ENCODE data around the gene HES7.
"Not testable (repeated sequence)": the region's sequence is repeated elsewhere in the genome, so short reads cannot be mapped to it uniquely, and the experiment has no call there.

HES7 gene

DNA sequence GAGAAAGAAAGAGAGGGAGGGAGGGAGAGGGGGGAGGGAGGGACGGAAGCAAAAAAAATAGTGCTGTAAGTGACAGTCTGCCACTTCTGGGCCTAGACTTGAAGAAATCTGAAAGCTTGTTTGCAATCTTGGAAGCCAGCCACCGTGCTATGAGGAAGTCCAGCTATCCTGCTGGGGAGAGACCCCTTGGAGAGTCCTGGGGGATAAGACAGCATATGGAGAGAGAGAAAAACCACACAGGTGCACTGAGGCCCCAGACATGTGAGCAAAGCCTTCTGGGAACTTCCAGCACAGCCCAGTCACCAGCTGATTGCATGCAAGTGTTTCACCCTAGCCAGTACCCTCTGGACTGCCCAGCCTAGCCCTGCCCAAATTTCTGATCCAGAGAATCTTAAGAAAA is 23.8 kb downstream of the HES7 start:
- no peak for DNase-seq (ENCODE audit: low read depth)

DNA sequence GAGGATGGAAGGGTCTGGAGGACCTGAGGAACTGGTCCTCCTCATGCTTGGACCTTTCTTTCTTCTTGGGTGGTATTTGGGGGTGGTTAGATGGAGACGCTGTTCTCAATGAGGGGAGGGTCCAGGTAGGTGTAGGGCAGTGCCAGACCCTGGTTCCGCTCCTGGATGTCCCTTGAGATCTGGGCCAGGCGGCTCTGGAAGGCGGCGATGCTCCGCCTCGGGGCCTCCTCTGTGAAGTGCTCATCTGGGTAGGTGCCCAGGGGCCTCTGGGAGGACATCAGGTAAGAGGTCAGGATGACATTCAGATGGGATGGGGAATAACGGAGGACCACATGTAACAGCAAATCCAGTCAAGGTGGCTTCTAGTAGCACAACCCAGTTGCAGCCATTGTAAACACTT is 27.4 kb downstream of the HES7 start:
- no peak for DNase-seq (ENCODE audit: low read depth)

DNA sequence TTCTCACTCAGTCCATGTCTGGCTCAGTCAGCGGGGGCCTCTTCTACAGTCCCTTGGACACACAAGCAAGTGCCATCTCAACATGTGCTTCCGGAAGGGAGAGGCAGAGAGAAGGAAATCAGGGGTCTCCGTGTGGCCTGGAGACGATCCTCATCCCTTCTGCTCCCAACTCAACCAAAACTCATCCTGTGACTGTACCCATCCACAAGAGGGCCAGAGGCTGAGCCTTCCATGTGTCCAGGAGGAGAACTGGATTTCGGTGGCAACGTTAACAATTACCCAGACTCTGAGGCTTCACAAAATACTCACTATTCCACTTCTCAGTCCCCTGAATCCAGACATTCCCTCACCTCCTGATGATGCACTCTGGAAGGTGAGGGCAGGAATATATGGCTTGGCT is 28.5 kb downstream of the HES7 start:
- DNase-seq (ENCODE audit: low read depth), result no peak

DNA sequence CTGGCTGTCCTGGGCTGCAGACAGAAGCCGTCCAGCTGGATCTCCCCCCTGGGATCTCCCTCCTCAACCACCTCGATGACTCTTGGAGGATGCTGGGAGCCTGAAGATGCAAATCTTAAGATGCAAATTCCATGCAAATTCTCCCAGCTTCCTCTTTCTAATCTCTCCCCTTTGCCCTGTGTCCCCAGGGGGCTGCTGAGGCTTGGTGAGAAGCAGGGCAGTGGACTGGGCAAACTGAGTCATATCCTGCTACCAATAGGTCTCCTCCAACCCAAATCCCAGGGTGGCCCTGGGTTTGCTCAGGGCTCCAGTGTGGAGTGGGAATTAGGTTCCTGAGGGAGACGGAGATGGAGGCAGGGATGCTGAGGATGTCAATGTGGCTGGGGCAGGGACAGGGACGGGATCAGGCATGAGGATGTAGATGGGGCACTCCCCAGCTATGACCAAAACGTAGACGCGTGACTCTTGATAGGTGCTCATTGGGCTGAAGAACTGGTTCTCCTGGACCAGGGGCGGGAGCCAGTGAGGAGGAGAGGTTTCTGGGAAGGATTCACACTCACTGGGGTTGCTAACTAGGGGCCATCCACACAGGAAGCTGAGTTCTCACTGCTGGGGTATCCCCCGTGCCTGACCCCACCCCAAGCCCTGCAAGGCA is 32.7 kb downstream of the HES7 start:
- no peak for DNase-seq (ENCODE audit: low read depth)

DNA sequence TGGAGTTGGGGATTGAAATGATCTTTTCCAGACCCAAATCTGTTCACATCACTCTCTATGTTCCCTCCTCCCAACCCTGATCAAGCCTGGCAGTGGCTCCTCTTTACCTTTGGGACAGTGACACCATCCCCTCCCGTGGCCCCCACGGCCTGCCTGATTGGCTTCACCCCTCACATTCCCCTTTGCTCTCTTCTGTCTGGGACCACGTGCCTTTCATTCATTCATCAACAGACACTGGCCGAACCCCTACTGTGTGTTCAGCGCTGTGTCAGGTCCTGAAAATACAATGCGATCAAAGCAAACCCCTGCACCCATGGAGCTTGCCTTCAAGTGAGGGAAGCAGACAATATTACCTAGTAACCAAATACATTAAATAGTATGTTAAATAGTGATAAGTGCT is 34.2 kb downstream of the HES7 start:
- no peak for DNase-seq (ENCODE audit: low read depth)

DNA sequence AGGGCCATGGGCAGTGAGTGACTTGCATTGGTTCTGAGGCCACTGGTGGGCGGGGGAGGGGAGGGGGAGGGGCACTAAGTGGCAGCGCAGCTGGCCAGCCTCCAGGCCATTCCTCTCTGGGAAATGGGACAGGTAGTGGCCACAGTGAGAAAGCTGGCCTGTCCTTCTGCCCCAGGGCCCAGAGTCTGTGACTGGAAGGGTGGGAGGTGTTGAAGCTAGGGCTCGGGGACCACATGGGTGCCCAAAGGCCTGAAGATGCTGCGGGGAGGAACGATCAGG is 36.0 kb downstream of the HES7 start:
- no peak for DNase-seq (ENCODE audit: low read depth)

DNA sequence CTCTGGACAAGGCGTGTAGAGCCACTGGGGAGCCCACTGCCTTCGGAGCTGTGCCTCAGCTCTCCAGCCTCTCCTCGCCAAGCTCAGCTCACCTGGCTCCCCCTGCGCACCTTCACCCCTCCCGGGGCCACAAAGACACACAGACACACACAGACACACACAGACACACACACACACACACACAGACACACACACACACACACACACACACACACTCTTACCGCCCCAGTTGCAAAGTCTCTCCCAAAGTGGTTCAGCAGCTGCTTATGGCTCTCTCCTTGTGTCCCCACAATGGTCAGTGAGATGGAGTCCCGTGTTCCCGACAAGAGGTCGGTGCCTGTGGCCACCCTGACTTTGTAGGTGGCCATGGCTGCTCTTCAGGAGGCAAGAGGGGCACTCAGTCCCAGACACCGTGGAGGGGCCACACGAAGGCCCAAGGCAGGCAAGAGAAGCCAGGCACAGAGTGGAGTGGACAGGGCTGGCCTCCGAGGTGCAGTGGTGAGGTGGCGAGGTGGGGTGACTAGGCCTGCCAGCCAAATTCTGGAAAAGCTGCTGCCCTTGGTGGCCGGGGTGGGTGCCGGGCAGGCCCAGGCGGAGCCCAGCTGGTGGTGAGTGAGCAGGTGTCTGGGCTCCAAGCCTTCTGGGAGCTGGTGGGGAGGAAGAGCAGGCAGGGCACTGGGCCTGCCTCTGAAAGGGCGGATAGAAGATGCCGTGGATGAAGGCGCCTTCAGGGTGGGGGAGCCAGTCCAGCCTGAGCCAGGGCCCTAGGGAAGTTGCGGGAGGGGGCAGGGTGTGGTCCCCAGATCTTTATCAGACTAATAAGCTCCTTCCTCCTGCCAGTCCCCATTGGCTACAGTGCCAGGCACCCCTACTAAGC is 36.6 kb downstream of the HES7 start, which contains the start of gene ALOX12B:
Gene ALOX12B, minus strand, starts transcription at position 642 of the 877 bp plus-strand sequence. Its CDS starts 274 bp downstream, at position 368.
- no peak for DNase-seq (ENCODE audit: low read depth)

DNA sequence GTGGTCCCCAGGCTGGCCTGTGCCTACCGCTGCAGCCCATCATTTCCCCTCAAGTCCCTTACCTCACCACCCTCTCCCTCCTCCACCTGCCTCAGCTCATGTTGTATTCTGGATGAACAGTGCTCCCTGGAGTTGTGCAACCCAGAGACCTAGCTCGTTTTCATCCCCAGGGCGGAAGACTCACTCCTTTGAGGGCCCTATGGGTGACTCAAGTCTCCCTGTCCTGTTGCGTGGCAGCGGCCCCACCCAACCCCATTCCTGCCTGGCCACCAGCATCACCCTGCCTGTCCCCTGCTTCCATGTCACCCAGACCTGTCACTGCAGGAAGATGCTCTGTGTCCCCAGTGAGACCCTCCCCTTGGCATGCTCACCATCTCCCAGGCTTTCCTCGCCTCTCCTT is 39.7 kb downstream of the HES7 start:
- DNase-seq (ENCODE audit: low read depth), result no peak

DNA sequence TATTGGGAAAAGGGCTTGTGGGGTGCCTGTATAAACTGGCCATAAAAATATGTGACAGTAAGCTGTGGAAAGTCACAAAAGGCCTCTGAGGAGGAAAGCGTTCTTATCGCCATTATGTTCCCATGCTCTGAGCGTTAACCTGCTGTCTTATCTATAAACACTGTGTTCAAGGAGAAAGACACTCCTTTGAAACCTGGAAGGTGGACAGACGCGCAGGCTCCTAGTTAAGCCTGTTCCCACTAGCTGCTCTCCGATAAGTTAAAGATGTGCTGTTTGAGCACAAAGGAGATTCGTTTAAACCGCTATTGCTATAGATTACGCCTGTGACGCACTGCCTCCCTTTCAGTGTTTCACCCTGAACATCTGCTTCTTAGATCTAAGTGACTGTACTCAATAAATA is 41.6 kb downstream of the HES7 start:
- no peak for DNase-seq (ENCODE audit: low read depth)

DNA sequence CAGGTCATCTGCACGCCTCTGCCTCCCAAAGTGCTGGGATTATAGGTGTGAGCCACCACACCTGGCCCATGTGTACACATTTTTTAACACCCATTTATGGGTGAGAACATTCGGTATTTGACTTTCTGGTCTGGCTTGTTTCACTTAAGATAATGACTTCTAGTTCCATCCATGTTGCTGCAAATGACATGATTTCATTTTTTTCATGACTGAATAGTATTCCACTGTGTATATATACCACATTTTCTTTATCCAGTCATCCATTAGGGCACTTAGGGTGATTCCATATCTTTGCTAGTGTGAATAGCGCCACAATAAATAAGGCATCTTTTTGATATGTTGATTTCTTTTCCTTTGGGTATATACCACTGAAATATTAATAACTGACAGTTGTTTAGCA is 42.0 kb downstream of the HES7 start:
- DNase-seq (ENCODE audit: low read depth), result no peak

DNA sequence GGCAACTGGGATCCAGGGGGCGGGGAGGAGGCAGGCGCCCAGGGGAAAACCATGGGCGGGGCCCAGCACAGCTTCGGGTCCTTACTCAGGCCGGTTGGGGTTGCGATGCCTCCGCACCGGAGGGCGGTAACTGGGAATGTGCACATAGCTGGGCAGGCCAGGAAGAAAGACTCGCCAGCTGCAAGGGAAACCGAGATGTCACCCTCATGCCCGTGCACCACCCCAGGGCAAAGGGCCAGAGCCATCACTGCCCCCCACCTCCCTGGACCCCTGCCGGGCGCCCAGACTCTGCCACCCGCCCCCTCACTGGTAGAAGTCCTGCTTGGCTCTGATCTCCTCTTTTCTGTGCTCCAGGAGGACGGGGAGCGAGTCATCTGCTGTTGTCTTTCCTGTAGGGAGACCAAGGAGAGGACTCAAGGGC is 43.1 kb downstream of the HES7 start:
- DNase-seq (ENCODE audit: low read depth), result no peak

DNA sequence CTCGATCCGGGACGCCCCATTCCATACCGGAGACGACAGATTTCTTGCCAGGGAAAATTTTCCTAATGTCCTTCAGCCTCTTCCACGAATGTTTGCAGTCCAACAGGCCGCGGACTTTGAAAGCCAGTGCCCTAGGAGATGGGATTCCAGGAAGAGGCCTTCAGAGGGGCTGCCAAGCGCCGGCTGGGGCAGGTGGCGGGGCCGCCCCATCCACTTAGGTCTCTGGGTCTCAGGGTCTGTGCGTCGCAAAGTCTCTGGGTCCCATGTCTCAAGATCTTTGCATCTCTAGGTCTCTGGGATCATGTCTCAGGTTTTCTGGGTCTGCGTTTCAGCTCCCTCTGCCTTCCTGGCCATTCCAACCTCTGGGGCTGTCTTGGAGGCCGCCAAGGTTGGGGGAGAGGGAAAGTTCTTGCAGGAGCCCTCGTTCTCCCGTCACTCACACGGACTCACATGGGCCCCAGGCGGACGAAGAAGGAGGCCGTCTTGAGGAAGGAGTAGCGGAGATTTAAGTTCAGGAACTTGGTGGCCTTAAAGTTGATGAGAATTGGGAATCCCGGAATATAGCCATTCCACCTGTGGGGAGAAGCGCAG is 43.6 kb downstream of the HES7 start:
- DNase-seq (ENCODE audit: low read depth), result no peak

DNA sequence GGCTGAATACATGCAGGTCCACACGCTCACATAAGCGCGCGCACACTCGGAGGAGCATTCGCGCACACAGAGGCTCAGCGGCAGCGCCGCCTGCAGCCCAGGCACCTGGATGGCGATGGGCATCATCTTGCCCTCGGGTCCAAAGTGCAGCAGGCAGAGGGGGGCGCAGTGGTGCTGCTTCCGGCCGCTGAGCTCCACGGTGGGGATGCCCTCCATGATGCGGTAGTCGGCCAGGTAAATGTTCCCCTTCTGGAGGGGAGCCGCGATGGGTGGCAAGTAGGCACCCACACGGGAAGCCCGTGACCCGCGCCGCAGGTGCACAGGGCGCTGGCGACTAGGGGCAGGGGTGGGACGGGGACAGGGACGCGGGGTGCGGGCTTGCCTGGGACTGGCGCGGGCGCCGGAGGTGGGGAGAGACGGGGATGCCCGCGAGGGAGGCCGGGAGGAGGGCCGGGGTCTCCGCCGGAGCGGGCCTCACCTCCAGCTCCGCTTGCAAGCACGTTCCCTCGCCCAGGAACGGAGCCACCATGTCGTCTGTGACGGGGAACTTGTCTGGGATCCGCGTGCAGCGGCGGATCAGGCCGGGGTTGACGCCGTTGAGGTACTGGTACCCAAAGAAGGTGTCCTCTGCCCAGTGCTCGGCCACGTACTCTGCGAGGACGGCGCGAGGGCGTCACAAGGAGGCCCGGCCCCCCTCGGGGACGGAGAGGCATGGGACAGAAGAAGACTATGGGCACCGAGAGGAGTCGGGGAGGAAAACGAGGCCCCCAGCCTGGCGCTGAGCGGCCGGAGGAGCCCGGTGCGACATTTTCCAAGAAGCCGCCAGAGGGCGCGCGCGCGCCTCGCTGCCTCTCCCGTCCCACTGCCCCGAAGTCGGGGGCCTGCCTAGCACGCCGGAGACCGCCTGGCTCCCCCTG is 44.4 kb downstream of the HES7 start:
- DNase-seq (ENCODE audit: low read depth), result peak; percentile 64

DNA sequence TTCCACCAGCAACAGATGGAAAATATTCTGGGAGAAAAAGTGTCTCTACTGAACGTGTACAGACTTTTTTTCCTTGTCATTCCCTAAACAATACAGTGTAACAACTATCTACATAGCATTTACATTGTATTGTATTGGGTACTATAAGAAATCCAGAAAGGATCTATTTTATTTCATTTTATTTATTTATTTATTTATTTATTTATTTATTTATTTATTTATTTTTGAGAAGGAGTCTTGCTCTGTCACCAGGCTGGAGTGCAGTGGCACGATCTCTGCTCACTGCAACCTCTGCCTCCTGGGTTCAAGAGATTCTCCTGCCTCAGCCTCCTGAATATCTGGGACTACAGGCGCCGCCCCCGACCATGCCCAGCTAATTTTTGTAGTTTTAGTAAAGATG is 46.0 kb downstream of the HES7 start:
- not testable (repeated sequence) for DNase-seq (ENCODE audit: low read depth)

DNA sequence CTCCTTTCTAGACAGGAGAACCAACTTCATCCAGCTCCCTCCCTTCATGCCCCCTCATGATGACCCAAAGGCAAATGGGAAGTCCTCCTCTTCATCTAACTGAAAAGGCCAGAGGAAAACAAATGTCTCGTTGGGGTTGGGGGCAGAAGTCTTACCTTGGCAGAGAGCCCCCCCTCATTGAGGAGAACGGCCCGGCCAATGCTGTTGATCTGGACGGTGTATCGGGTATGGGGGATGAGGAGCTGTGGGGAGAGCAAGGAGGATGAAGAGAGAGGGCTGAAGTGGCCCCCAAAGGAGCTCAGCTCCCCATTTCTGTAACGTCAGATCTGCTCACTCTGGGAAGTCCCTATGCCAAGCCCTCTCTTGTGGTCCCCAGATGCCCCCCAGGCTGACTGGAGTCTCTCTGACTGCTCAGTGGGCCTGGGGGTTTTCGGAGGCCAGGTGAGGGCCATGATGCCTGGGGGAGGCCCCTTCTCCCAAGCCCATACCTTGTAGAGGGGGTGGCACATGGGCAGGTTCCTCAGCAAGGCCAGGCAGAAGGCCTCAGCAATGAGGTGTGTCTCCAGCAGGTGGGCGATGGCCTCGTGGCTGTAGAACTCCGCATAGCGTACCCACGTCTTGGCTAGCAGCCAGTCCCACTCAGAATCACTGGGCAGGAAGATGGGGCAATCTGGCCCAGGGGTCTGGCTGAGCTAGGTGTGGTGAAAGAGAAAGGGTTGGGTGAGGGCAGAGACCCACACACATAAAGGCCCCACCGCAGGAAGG is 47.2 kb downstream of the HES7 start:
- DNase-seq (ENCODE audit: low read depth), result no peak

DNA sequence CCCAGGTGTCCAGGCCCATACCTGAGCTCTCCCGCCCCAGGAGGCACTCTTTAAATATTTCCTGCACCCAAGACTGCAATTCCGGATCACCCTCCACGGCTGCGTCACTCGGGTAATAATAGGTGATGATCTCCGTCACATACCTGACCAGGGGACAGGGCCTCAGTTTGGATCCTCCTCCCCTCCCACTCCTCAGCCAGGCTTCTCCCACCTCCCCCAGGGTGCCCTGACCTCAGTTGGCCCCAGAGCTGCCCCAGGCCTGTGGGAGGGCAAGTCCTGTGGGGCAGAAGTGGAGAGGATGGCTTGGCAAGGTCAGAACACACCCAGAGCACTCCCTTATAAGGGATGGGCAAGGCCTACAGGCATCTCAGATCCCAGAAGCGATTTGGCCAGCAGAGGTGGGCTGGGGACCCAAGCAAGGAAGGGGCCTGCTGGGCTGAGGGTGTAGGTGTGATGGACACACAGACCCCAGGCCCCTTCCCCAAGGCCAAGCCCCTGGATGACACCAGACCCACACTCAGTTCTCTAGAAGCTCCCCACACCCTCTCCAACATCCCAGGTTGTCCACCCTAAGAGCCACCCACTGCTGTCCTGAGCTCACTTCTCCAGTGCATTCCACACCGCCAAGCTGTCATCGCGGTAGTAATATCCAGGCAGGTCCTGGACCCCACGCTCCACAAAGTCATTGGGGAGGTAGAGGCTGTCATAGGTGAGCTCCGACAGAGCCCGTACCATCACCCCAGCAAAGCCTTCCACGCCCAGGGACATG is 48.1 kb downstream of the HES7 start:
- DNase-seq (ENCODE audit: low read depth), result no peak

DNA sequence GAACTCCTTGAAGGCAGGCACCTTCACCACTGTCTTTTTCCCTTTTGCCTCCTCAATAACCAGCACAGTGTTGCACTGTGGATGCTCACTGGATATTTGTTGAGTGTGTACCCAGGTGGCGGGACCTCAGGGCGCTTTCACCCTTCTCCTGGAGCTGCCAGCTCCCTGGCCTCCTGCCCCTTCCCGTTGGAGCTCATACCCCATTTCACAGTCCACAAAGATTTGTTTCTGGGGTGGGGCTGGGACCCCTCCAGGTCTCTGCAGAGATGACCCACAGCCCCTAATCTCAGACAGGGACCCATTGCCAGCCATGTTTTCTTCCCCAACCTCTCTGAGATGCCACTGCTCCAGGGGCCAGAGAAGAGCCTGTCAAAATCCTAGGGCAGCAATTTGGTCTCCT is 48.8 kb downstream of the HES7 start:
- no peak for DNase-seq (ENCODE audit: low read depth)

DNA sequence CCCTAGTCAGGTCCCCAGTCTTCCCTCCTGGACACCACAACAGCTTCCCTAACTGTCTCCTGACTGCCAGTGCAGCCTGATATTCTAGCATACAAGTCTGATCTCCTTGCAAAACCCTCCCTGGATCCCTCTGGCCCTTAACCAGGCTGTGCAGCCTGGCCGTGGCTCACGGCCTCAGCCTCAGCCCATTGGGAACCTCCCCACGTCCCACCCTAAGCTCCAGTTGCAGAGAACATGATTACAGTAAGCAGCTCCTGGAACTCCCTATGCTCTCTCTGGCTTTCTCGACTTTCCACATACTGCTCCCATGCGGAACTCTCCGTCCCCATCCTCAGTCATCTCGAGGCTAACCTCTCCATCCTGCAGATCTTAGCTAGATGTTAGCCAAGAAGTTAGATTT is 49.4 kb downstream of the HES7 start:
- no peak for DNase-seq (ENCODE audit: low read depth)

DNA sequence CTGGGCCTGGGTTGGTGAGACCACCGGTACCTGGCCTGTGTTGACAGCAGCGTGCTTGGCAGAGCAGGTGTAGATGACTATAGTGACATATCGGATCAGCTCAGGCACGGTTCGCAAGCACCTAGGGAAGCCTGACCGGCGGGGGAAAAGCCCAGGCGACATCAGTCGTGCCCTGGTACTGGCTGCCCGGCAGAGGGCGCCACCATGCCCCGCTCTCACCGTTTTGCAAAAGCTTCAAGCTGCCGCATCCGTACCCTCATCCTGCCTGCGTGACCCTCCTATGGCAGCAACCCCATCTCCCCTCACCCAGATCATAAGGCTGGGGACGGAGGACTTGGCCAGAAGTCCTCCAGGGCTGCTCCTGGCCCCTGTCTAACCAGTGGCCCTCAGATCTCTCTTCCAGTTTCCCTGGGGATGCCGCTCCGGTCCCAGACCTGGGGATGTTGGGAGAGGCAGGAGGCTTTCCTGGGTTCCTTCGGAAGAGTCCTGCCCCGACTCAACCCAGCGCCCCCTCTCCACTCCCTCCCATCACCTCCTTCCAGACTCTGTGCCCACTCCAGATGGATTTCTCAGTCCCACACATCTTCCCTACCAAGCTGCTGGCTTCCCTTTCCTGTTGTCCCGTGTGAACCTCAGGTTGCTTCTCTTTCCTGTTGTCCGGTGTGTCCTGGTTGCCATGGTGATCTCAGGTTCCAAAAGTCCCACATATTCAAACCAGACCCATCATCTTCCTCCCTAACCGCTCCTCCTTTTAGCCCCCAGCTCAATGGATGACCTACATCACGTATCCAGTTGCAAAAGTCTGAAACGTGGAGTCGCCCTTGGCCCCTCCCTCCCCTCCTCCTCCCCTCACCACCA is 50.0 kb downstream of the HES7 start:
- peak; percentile 73 for DNase-seq (ENCODE audit: low read depth)
